ENCODE data around the gene KIAA1328.
"Not testable (repeated sequence)": the region's sequence is repeated elsewhere in the genome, so short reads cannot be mapped to it uniquely, and the experiment has no call there.

Gene KIAA1328

GRCh38 chr18:36888778-36889177 lies 59.9 kb downstream of the KIAA1328 start:
- DNase-seq: no peak

- DNase-seq: no peak
Observed at GRCh38 chr18:36889321-36889720, 60.4 kb downstream of the KIAA1328 start.

- DNase-seq: no peak
Observed at GRCh38 chr18:36889742-36890141, 60.8 kb downstream of the KIAA1328 start.

GRCh38 chr18:36890598-36890997 lies 61.7 kb downstream of the KIAA1328 start:
- DNase-seq: no peak

GRCh38 chr18:36893227-36893626 lies 64.3 kb downstream of the KIAA1328 start:
- no peak for DNase-seq

GRCh38 chr18:36895606-36896005 lies 66.7 kb downstream of the KIAA1328 start:
- no peak for DNase-seq

GRCh38 chr18:36897253-36897652 lies 68.3 kb downstream of the KIAA1328 start:
- no peak for DNase-seq

GRCh38 chr18:36899289-36899688 lies 70.4 kb downstream of the KIAA1328 start:
- DNase-seq: no peak

- DNase-seq: no peak
Observed at GRCh38 chr18:36900466-36900865, 71.5 kb downstream of the KIAA1328 start.

- no peak for DNase-seq
Observed at GRCh38 chr18:36901277-36901701, 72.4 kb downstream of the KIAA1328 start.

- no peak for DNase-seq
Observed at GRCh38 chr18:36903215-36903928, 74.4 kb downstream of the KIAA1328 start.

GRCh38 chr18:36905571-36905970 lies 76.6 kb downstream of the KIAA1328 start:
- no peak for DNase-seq

- not testable (repeated sequence) for DNase-seq
Observed at GRCh38 chr18:36909282-36909681, 80.4 kb downstream of the KIAA1328 start.

- no peak for DNase-seq
Observed at GRCh38 chr18:36912887-36913286, 84.0 kb downstream of the KIAA1328 start.

GRCh38 chr18:36917907-36918306 lies 89.0 kb downstream of the KIAA1328 start:
- no peak for DNase-seq

- no peak for DNase-seq
Observed at GRCh38 chr18:36929601-36930000, 100.7 kb downstream of the KIAA1328 start.

- DNase-seq: no peak
Observed at GRCh38 chr18:36931106-36931505, 102.2 kb downstream of the KIAA1328 start.

GRCh38 chr18:36933552-36933951 lies 104.6 kb downstream of the KIAA1328 start:
- DNase-seq: no peak

- DNase-seq: no peak
Observed at GRCh38 chr18:36934884-36935283, 106.0 kb downstream of the KIAA1328 start.

- DNase-seq: no peak
Observed at GRCh38 chr18:36942264-36942663, 113.3 kb downstream of the KIAA1328 start.

GRCh38 chr18:36947820-36948348 lies 119.0 kb downstream of the KIAA1328 start:
- no peak for DNase-seq

- DNase-seq: no peak
Observed at GRCh38 chr18:36950282-36950681, 121.4 kb downstream of the KIAA1328 start.

- no peak for DNase-seq
Observed at GRCh38 chr18:36950960-36951359, 122.0 kb downstream of the KIAA1328 start.

- no peak for DNase-seq
Observed at GRCh38 chr18:36953047-36953446, 124.1 kb downstream of the KIAA1328 start.

- no peak for DNase-seq
Observed at GRCh38 chr18:36960038-36960437, 131.1 kb downstream of the KIAA1328 start.
